SHP77 (cell line): ENCODE data around the gene MRPL39.

ENCODE experiments used
- DNase-seq, 2 experiments: peaks; one replicate each; lab custom pipeline; 2025; lab: John Stamatoyannopoulos, UW

The MRPL39 gene

GRCh38 chr21:25536752-25537151 lies 70.5 kb downstream of the MRPL39 start:
- no peak for DNase-seq

DNA sequence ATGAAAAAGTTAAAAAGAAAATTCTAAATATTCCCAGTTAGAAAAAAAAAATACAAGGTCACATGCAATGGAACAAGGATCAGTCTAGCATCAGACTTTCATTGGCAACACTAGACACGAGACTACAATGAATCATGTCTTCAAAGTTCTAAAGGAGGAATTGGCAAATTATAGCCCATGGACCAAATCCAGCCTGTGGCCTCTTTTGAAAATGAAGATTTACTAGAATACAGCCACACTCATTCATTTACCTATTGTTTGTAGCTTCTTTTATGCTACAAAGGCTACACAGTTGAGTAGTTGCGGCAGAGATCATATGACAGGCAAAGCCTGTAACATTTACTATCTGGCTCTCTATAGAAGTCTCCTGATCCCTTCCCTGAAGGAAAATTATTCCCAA lies 71.4 kb downstream of the MRPL39 start:
- no peak for DNase-seq
